H9 (cell line): ENCODE measurements around the gene SNX32. TPM values are rescaled to one million over a fixed set of nuclear protein-coding genes. Genes with fewer than 3 reads are reported as not detected.
A peak's percentile ranks its signal among the peaks of the same experiment; 100 is the strongest.

Experiments used
- DNase-seq: peaks from one replicate; pipeline ENCODE4 v3.0.0-alpha.2; 2017
- H2AFZ ChIP-seq: one replicate; pipeline ENCODE4 v1.6.1; 2013; ENCODE audit warnings: mild to moderate bottlenecking, low read length, control low read depth, moderate library complexity
- H2AK5ac ChIP-seq: 2 replicates; pipeline ENCODE4 v1.6.1; 2013; ENCODE audit warnings: low read length, control low read depth, mixed read lengths; ENCODE audit not compliant: insufficient read length
- H2BK120ac ChIP-seq: one replicate; pipeline ENCODE4 v1.6.1; 2013; ENCODE audit warnings: low read depth, mild to moderate bottlenecking, low read length, control low read depth, inconsistent platforms; ENCODE audit not compliant: poor library complexity, severe bottlenecking
- H2BK12ac ChIP-seq: 2 replicates; pipeline ENCODE4 v1.6.1; 2013; ENCODE audit warnings: low read length, control low read depth, mixed read lengths, low read depth; ENCODE audit not compliant: insufficient read length
- H2BK15ac ChIP-seq: 2 replicates; pipeline ENCODE4 v1.6.1; 2013; ENCODE audit warnings: low read depth, low read length, control low read depth
- H2BK20ac ChIP-seq: one replicate; pipeline ENCODE4 v1.6.1; 2013; ENCODE audit warnings: low read depth, mild to moderate bottlenecking, low read length, control low read depth, inconsistent platforms; ENCODE audit not compliant: poor library complexity, severe bottlenecking
- H2BK5ac ChIP-seq: 2 replicates; pipeline ENCODE4 v1.6.1; 2013; ENCODE audit warnings: low read length, control low read depth, mixed read lengths; ENCODE audit not compliant: insufficient read length
- H3K14ac ChIP-seq: 2 replicates; pipeline ENCODE4 v1.6.1; 2013; ENCODE audit warnings: low read length, control low read depth; ENCODE audit not compliant: insufficient read depth
- H3K18ac ChIP-seq: 2 replicates; pipeline ENCODE4 v1.6.1; 2013; ENCODE audit warnings: low read depth, mild to moderate bottlenecking, mixed read lengths, low read length, control low read depth; ENCODE audit not compliant: insufficient read length
- H3K23ac ChIP-seq: 2 replicates; pipeline ENCODE4 v1.6.1; 2013; ENCODE audit warnings: low read length, control low read depth, mixed read lengths, low read depth; ENCODE audit not compliant: insufficient read length
- H3K23me2 ChIP-seq: 2 replicates; pipeline ENCODE4 v1.6.1; 2013; ENCODE audit warnings: low read depth, mild to moderate bottlenecking, mixed read lengths, low read length, control low read depth; ENCODE audit not compliant: insufficient read length, poor library complexity, severe bottlenecking
- H3K27ac ChIP-seq: 2 replicates; pipeline ENCODE4 v1.5.1; 2013; ENCODE audit warnings: low read length, control low read depth, mixed read lengths, low read depth; ENCODE audit not compliant: insufficient read length
- H3K27me3 ChIP-seq: 2 replicates; pipeline ENCODE4 v1.6.1; 2013; ENCODE audit warnings: low read length, control low read depth, inconsistent platforms; ENCODE audit not compliant: insufficient read depth
- H3K4ac ChIP-seq: 2 replicates; pipeline ENCODE4 v1.6.1; 2013; ENCODE audit warnings: low read depth, mild to moderate bottlenecking, control low read depth, inconsistent platforms, low read length, moderate library complexity
- H3K4me1 ChIP-seq: 2 replicates; pipeline ENCODE4 v1.6.1; 2013; ENCODE audit warnings: low read length, control low read depth, inconsistent platforms; ENCODE audit not compliant: insufficient read depth
- H3K4me2 ChIP-seq: 2 replicates; pipeline ENCODE4 v1.6.1; 2013; ENCODE audit warnings: low read length, control low read depth, mixed read lengths; ENCODE audit not compliant: insufficient read length, insufficient read depth
- H3K56ac ChIP-seq: 2 replicates; pipeline ENCODE4 v1.6.1; 2013; ENCODE audit warnings: low read depth, mild to moderate bottlenecking, mixed read lengths, low read length, control low read depth; ENCODE audit not compliant: insufficient read length
- H3K79me1 ChIP-seq: 2 replicates; pipeline ENCODE4 v1.6.1; 2013; ENCODE audit warnings: low read depth, mild to moderate bottlenecking, moderate library complexity, low read length, control low read depth, inconsistent platforms; ENCODE audit not compliant: insufficient read depth, poor library complexity, severe bottlenecking
- H3K79me2 ChIP-seq: 2 replicates; pipeline ENCODE4 v1.6.1; 2013; ENCODE audit warnings: low read length, control low read depth, inconsistent platforms; ENCODE audit not compliant: insufficient read depth
- H3K9ac ChIP-seq: 2 replicates; pipeline ENCODE4 v1.6.1; 2013; ENCODE audit warnings: low read length, control low read depth, mixed read lengths; ENCODE audit not compliant: insufficient read length; ENCODE audit errors: extremely low read depth
- H3K9me3 ChIP-seq: one replicate; pipeline ENCODE4 v1.6.1; 2013; ENCODE audit warnings: low read depth, low read length, inconsistent platforms; ENCODE audit not compliant: control insufficient read depth
- H3T11ph ChIP-seq: one replicate; pipeline ENCODE4 v1.6.1; 2013; ENCODE audit warnings: mild to moderate bottlenecking, low read length, control low read depth, inconsistent platforms
- H4K20me1 ChIP-seq: one replicate; pipeline ENCODE4 v1.6.1; 2013; ENCODE audit not compliant: control insufficient read depth, insufficient read length, insufficient read depth
- H4K5ac ChIP-seq: 2 replicates; pipeline ENCODE4 v1.6.1; 2013; ENCODE audit warnings: low read depth, mild to moderate bottlenecking, mixed read lengths, low read length, control low read depth; ENCODE audit not compliant: insufficient read length
- H4K8ac ChIP-seq: replicated peaks from 2 replicates; pipeline ENCODE4 v1.6.1; 2013; ENCODE audit warnings: low read length, control low read depth, mixed read lengths, low read depth; ENCODE audit not compliant: insufficient read length
- H4K91ac ChIP-seq: 2 replicates; pipeline ENCODE4 v1.6.1; 2013; ENCODE audit warnings: low read depth, mild to moderate bottlenecking, moderate library complexity, mixed read lengths, low read length, control low read depth; ENCODE audit not compliant: insufficient read length
- H3K27ac Mint-ChIP-seq, 3 experiments: 2 replicates in 2 of 3; 3 replicates in 1 of 3; pipeline ENCODE4 v1.8.0; 2020 to 2021; ENCODE audit warnings: mixed read lengths in 3 of 3, mild to moderate bottlenecking in 1 of 3, moderate library complexity in 1 of 3
- H3K27me3 Mint-ChIP-seq: 2 replicates; pipeline ENCODE4 v1.8.0; 2021; ENCODE audit warnings: low read depth, mild to moderate bottlenecking, moderate library complexity, mixed read lengths
- H3K36me3 Mint-ChIP-seq, 3 experiments: 2 replicates in 2 of 3; 3 replicates in 1 of 3; pipeline ENCODE4 v1.8.0; 2020 to 2021; ENCODE audit warnings: low read depth in 3 of 3, mixed read lengths in 3 of 3; ENCODE audit not compliant: insufficient read depth in 1 of 3
- H3K4me1 Mint-ChIP-seq, 2 experiments: 2 replicates each; pipeline ENCODE4 v1.8.0; 2020; ENCODE audit warnings: mixed read lengths in 2 of 2
- H3K4me3 Mint-ChIP-seq, 2 experiments: 2 replicates in 1 of 2; 3 replicates in 1 of 2; pipeline ENCODE4 v1.8.0; 2020 to 2021; ENCODE audit warnings: mild to moderate bottlenecking in 2 of 2, mixed read lengths in 2 of 2, moderate library complexity in 1 of 2
- H3K9me3 Mint-ChIP-seq, 2 experiments: 2 replicates in 1 of 2; 3 replicates in 1 of 2; pipeline ENCODE4 v1.8.0; 2020; ENCODE audit warnings: mild to moderate bottlenecking in 2 of 2, mixed read lengths in 2 of 2, moderate library complexity in 1 of 2
- CTCF ChIP-seq: fragments of 200-600 bp; sonication (generic); conservative IDR thresholded peaks from 3 replicates; pipeline ENCODE4 v1.8.0; 2021; ENCODE audit warnings: antibody characterized with exemption, mild to moderate bottlenecking
- WGBS: extraction: QIAGEN DNeasy Blood & Tissue Kit; methylation state at CpG from one replicate; pipeline ENCODE4 v1.1.7; 2013; ENCODE audit warnings: missing lambda C conversion rate, low lambda C conversion rate, mixed read lengths; ENCODE audit not compliant: insufficient read length; ENCODE audit errors: extremely low coverage; 5-methylcytosine and 5-hydroxymethylcytosine counted together
- total RNA-seq: library from RNA; stranded (reverse); gene quantifications from 2 replicates; pipeline ENCODE4 v1.2.1, GENCODE V29; 2021

Gene SNX32
- total RNA-seq, 1 experiment from 2014 or later: 1.2 TPM

DNA sequence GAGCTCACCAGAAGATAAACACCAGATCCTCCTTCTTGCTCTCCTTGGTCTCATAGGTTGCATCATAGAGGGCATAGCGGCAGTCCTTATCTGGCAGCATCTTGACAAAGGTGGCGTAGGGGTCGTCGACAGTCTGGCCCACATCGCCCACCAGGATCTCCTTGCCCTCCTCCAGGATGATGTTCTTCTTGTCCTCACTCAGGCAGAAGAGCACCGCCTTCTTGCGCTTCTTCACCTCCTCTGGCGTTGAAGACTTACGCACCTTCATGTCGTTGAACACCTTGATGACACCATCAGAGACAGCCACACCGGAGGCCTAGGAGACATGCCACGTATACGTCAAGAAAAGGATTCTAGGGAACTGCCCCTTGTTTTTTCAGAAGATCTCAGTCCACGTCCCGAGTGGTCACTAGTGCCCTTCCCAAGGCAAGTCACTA lies 22.2 kb downstream of the SNX32 start:
- no peak overlapping the region for H2BK120ac ChIP-seq
- Mint-ChIP-seq H3K27ac (peak overlapping the region in 2 of 3 experiments; percentile 58 to 72; a peak in 2 of 7 replicates), H3K4me1 (peaks cover 25 to 26% of the 10 kb centered on the region in 2 experiments), H3K27me3 (peaks cover 3% of the 10 kb centered on the region; the same call in 1 of the 2 replicates), H3K36me3 (peaks cover 47 to 55% (median 50%) of the 10 kb centered on the region in 3 experiments), H3K4me3 (peak overlapping the region; percentile 86 to 89), H3K9me3 (peaks cover 3 to 11% of the 10 kb centered on the region in 2 experiments; a peak in 2 of 5 replicates)
- H2BK12ac ChIP-seq: no peak overlapping the region
- peak overlapping the region; percentile 77 for H3K4me2 ChIP-seq
- H3K56ac ChIP-seq: no peak overlapping the region
- H3K18ac ChIP-seq: no peak overlapping the region
- H4K5ac ChIP-seq: no peak overlapping the region
- peaks cover 3% of the 10 kb centered on the region for H3K79me1 ChIP-seq
- H3K4ac ChIP-seq: no peak overlapping the region
- no peaks in the 10 kb centered on the region for H3K4me1 ChIP-seq
- no peak overlapping the region for H2AK5ac ChIP-seq
- H3K79me2 ChIP-seq: peaks cover 14% of the 10 kb centered on the region; the same call in 1 of the 2 replicates
- H2BK20ac ChIP-seq: no peak overlapping the region
- TF ChIP-seq CTCF: no peak
- no peak overlapping the region for H3K9ac ChIP-seq
- peak; percentile 20 for DNase-seq
- H4K20me1 ChIP-seq: peaks cover 2% of the 10 kb centered on the region
- H3K27ac ChIP-seq: no peak overlapping the region
- WGBS: no CpG with 5 or more reads among the region's 15 CpGs
- H3K9me3 ChIP-seq: no peaks in the 10 kb centered on the region
- H2AFZ ChIP-seq: no peak overlapping the region
- H4K91ac ChIP-seq: no peak overlapping the region
- no peak overlapping the region for H4K8ac ChIP-seq
- no peak overlapping the region for H2BK5ac ChIP-seq
- no peak overlapping the region for H3K23ac ChIP-seq
- no peak overlapping the region for H3K14ac ChIP-seq
- no peaks in the 10 kb centered on the region for H3K27me3 ChIP-seq
- H3T11ph ChIP-seq: no peak overlapping the region
- H2BK15ac ChIP-seq: no peak overlapping the region
- H3K23me2 ChIP-seq: peaks cover 21% of the 10 kb centered on the region
